MM.1S (cell line): ENCODE data around the gene RBM47.
A peak's percentile ranks its signal among the peaks of the same experiment; 100 is the strongest.

ENCODE experiments used
- DNase-seq: peaks from one replicate; pipeline ENCODE4 v3.0.0-alpha.2; 2015
- H2AFZ ChIP-seq: fragments of 300-600 bp; sonication (generic); 2 replicates; pipeline ENCODE4 v1.6.0; 2016; ENCODE audit warnings: antibody characterized with exemption, low read length
- H3F3A ChIP-seq: fragments of 300-600 bp; sonication (generic); 2 replicates; pipeline ENCODE4 v1.6.1; 2016; ENCODE audit warnings: mild to moderate bottlenecking, antibody characterized with exemption, low read length, moderate library complexity, mixed read lengths; ENCODE audit not compliant: insufficient read depth
- H3K27ac ChIP-seq: fragments of 300-600 bp; sonication (generic); 2 replicates; pipeline ENCODE4 v1.5.1; 2016; ENCODE audit warnings: mild to moderate bottlenecking, low read length
- H3K27me3 ChIP-seq: fragments of 300-600 bp; sonication (generic); replicated peaks from 2 replicates; pipeline ENCODE4 v1.6.0; 2016; ENCODE audit warnings: low read length; ENCODE audit not compliant: insufficient read depth
- H3K36me3 ChIP-seq: fragments of 300-600 bp; sonication (generic); replicated peaks from 2 replicates; pipeline ENCODE4 v1.6.1; 2016; ENCODE audit warnings: mild to moderate bottlenecking, low read length, mixed read lengths; ENCODE audit not compliant: insufficient read depth
- H3K4me1 ChIP-seq: fragments of 300-600 bp; sonication (generic); 2 replicates; pipeline ENCODE4 v1.6.1; 2016; ENCODE audit warnings: low read length, mixed read lengths
- H3K4me2 ChIP-seq: fragments of 300-600 bp; sonication (generic); 2 replicates; pipeline ENCODE4 v1.6.0; 2016; ENCODE audit warnings: low read depth, low read length
- H3K4me3 ChIP-seq: fragments of 300-600 bp; sonication (generic); 2 replicates; pipeline ENCODE4 v1.5.1; 2016; ENCODE audit warnings: low read length, mixed read lengths
- H3K79me2 ChIP-seq: fragments of 300-600 bp; sonication (generic); 2 replicates; pipeline ENCODE4 v1.6.1; 2016; ENCODE audit warnings: mixed run types, low read length, mixed read lengths
- H3K9ac ChIP-seq: fragments of 300-600 bp; sonication (generic); 2 replicates; pipeline ENCODE4 v1.6.1; 2016; ENCODE audit warnings: low read length, mixed read lengths
- H3K9me2 ChIP-seq: fragments of 300-600 bp; sonication (generic); replicated peaks from 2 replicates; pipeline ENCODE4 v1.6.1; 2016; ENCODE audit warnings: mild to moderate bottlenecking, low read length, mixed read lengths; ENCODE audit not compliant: insufficient read depth
- H3K9me3 ChIP-seq: fragments of 300-600 bp; sonication (generic); replicated peaks from 2 replicates; pipeline ENCODE4 v1.6.1; 2016; ENCODE audit warnings: mild to moderate bottlenecking, low read length, mixed read lengths; ENCODE audit not compliant: insufficient read depth
- H4K20me1 ChIP-seq: fragments of 300-600 bp; sonication (generic); 2 replicates; pipeline ENCODE4 v1.6.1; 2016; ENCODE audit warnings: mild to moderate bottlenecking, low read length, moderate library complexity, mixed read lengths; ENCODE audit not compliant: insufficient read depth
- CTCF ChIP-seq: fragments of 300-600 bp; sonication (generic); IDR thresholded peaks from 2 replicates; pipeline ENCODE4 v1.5.1; 2016; ENCODE audit warnings: antibody characterized with exemption, low read length, mixed read lengths
- EZH2 ChIP-seq: fragments of 300-600 bp; sonication (generic); optimal IDR thresholded peaks from 2 replicates; pipeline ENCODE3; 2017; ENCODE audit warnings: low read depth, mild to moderate bottlenecking, antibody characterized with exemption, low read length, mixed read lengths
- EZH2phosphoT487 ChIP-seq: fragments of 300-600 bp; sonication (generic); IDR thresholded peaks from 2 replicates; pipeline ENCODE4 v1.6.1; 2018; ENCODE audit warnings: antibody characterized with exemption, low read length

RBM47 gene

DNA sequence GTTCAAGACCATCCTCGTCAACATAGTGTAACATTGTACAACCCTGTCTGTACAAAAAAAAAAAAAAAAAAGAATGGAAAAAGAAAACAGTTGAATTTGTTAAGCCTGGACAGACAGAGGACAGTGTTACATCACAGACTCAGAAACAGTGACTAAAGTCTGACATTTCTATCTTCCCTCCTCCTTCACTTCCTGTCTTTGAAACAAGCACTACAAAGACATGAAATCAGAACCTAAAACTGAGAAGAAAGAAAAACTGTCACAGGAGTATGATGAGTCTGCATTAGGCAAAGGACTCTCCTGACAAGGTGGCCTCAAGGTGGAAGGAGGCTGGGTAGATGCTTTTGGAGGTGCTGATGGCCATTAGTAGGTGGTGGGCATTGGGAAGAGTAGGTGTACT, 126.7 kb downstream of the RBM47 start:
- no peaks in the 10 kb centered on the region for H3K36me3 ChIP-seq
- H3F3A ChIP-seq = peaks cover 8% of the 10 kb centered on the region
- H3K9me3 ChIP-seq = no peaks in the 10 kb centered on the region
- peak overlapping the region; percentile 26; the same call in 1 of the 2 replicates for H3K27ac ChIP-seq
- no peaks in the 10 kb centered on the region for H3K27me3 ChIP-seq
- H3K79me2 ChIP-seq = peaks cover 71% of the 10 kb centered on the region
- no peaks in the 10 kb centered on the region for H3K9me2 ChIP-seq
- H3K4me3 ChIP-seq = no peak overlapping the region
- no peak for TF ChIP-seq EZH2
- no peak for TF ChIP-seq EZH2phosphoT487
- TF ChIP-seq CTCF = no peak
- H3K4me2 ChIP-seq = no peak overlapping the region
- no peaks in the 10 kb centered on the region for H4K20me1 ChIP-seq
- no peak overlapping the region for H2AFZ ChIP-seq
- DNase-seq = peak; percentile 41
- H3K9ac ChIP-seq = no peak overlapping the region
- peaks cover 19% of the 10 kb centered on the region for H3K4me1 ChIP-seq

DNA sequence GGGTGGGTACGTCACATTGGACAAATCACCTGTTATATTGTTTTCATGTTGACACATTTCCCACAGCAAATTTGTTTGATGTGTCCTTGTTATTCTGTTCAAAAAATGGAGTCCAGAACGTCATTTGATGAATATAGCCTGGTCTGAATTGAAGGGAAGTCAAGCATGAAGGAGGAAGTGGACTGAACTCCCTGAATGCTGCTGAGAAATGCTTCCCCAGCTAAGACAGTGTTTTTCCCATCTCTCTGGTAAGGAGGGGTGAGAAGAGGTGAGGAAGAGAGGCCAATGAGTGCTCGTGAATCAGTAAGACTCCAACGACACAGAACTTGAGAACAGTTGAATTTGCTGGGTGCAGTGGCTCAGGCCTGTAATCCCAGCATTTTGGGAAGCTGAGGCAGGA, 127.4 kb downstream of the RBM47 start:
- Histone ChIP-seq H3K9ac (no peak overlapping the region), H3K36me3 (no peaks in the 10 kb centered on the region), H2AFZ (no peak overlapping the region), H3K79me2 (peaks cover 66% of the 10 kb centered on the region), H3K4me2 (no peak overlapping the region), H3K27me3 (no peaks in the 10 kb centered on the region), H3K9me3 (no peaks in the 10 kb centered on the region), H3K4me3 (no peak overlapping the region), H4K20me1 (no peaks in the 10 kb centered on the region), H3F3A (peaks cover 8% of the 10 kb centered on the region), H3K9me2 (no peaks in the 10 kb centered on the region), H3K27ac (no peak overlapping the region), H3K4me1 (peaks cover 19% of the 10 kb centered on the region)
- TF ChIP-seq EZH2phosphoT487 (no peak), CTCF (no peak), EZH2 (no peak)
- DNase-seq = no peak

- Histone ChIP-seq H3K27ac (no peak overlapping the region), H3K9me3 (no peaks in the 10 kb centered on the region), H3K27me3 (no peaks in the 10 kb centered on the region), H2AFZ (no peak overlapping the region), H3K9ac (no peak overlapping the region), H3K36me3 (no peaks in the 10 kb centered on the region), H3K4me1 (peaks cover 19% of the 10 kb centered on the region), H4K20me1 (no peaks in the 10 kb centered on the region), H3K79me2 (peaks cover 64% of the 10 kb centered on the region), H3K4me2 (no peak overlapping the region), H3K4me3 (no peak overlapping the region), H3F3A (peaks cover 8% of the 10 kb centered on the region), H3K9me2 (no peaks in the 10 kb centered on the region)
- TF ChIP-seq EZH2 (no peak), EZH2phosphoT487 (no peak), CTCF (no peak)
- no peak for DNase-seq
Measured at GRCh38 chr4:40500781-40501180, 128.9 kb downstream of the RBM47 start.
